Hepatocyte (in vitro differentiated cells): ENCODE data around the gene PPP3R2. TPM values are rescaled to one million over a fixed set of nuclear protein-coding genes. Genes with fewer than 3 reads are reported as not detected.

Experiments
- DNase-seq: peaks from one replicate; pipeline ENCODE4 v3.0.0-alpha.2; 2016; ENCODE audit warnings: low spot score
- H2AFZ ChIP-seq: fragments of 200-600 bp; sonication (generic); 2 replicates; pipeline ENCODE4 v1.6.0; 2016; ENCODE audit warnings: antibody characterized with exemption, mild to moderate bottlenecking
- H3K27ac ChIP-seq: fragments of 200-600 bp; sonication (generic); 2 replicates; pipeline ENCODE4 v1.5.1; 2016; ENCODE audit warnings: mild to moderate bottlenecking
- H3K27me3 ChIP-seq: fragments of 200-600 bp; sonication (generic); 2 replicates; pipeline ENCODE4 v1.6.1; 2016
- H3K36me3 ChIP-seq: fragments of 200-600 bp; sonication (generic); replicated peaks from 2 replicates; pipeline ENCODE4 v1.5.1; 2016; ENCODE audit warnings: low read depth; ENCODE audit not compliant: insufficient read depth
- H3K4me1 ChIP-seq: fragments of 200-600 bp; sonication (generic); 2 replicates; pipeline ENCODE4 v1.5.1; 2016; ENCODE audit warnings: mild to moderate bottlenecking, moderate library complexity; ENCODE audit not compliant: insufficient read depth
- H3K4me2 ChIP-seq: fragments of 200-600 bp; sonication (generic); 2 replicates; pipeline ENCODE4 v1.6.0; 2016
- H3K4me3 ChIP-seq: fragments of 200-600 bp; sonication (generic); 2 replicates; pipeline ENCODE4 v1.5.1; 2016; ENCODE audit warnings: mild to moderate bottlenecking
- H3K79me2 ChIP-seq: fragments of 200-600 bp; sonication (generic); 2 replicates; pipeline ENCODE4 v1.6.0; 2017; ENCODE audit warnings: mild to moderate bottlenecking
- H3K9me2 ChIP-seq: fragments of 200-600 bp; sonication (generic); replicated peaks from 2 replicates; pipeline ENCODE4 v1.6.0; 2017; ENCODE audit warnings: mild to moderate bottlenecking; ENCODE audit not compliant: insufficient read depth
- H3K9me3 ChIP-seq: fragments of 200-600 bp; sonication (generic); 2 replicates; pipeline ENCODE4 v1.5.1; 2016; ENCODE audit warnings: low read depth, mild to moderate bottlenecking
- H4K20me1 ChIP-seq: fragments of 200-600 bp; sonication (generic); 2 replicates; pipeline ENCODE4 v1.6.0; 2016; ENCODE audit warnings: mild to moderate bottlenecking; ENCODE audit not compliant: insufficient read depth, poor library complexity, severe bottlenecking
- EZH2 ChIP-seq: fragments of 200-600 bp; sonication (generic); IDR thresholded peaks from 2 replicates; pipeline ENCODE4 v1.6.1; 2016; ENCODE audit warnings: antibody characterized with exemption, mild to moderate bottlenecking, borderline replicate concordance
- EZH2phosphoT487 ChIP-seq: fragments of 200-600 bp; sonication (generic); IDR thresholded peaks from one replicate; pipeline ENCODE4 v1.6.1; 2018; ENCODE audit warnings: antibody characterized with exemption, mild to moderate bottlenecking, low read depth, moderate library complexity; ENCODE audit not compliant: unreplicated experiment, severe bottlenecking
- WGBS: methylation state at CpG from one replicate; pipeline ENCODE4 v1.1.6; 2016; ENCODE audit warnings: low lambda C conversion rate; ENCODE audit errors: missing lambda C conversion rate; 5-methylcytosine and 5-hydroxymethylcytosine counted together
- polyA plus RNA-seq: library from polyadenylated mRNA; unstranded; fragments of >200 nt; fragmentation: Nextera tagmentation; extraction: Ambion mirVana; gene quantifications from 2 replicates; pipeline ENCODE4 v1.2.1, GENCODE V29; 2016
- total RNA-seq: library from RNA; depleted of rRNA; stranded (reverse); fragments of >200 nt; gene quantifications from 2 replicates; pipeline ENCODE4 v1.2.3, GENCODE V29; 2014
- TF ChIP-seq, protein P1 (sequence below): fragments of 200-600 bp; sonication (generic); IDR thresholded peaks from 2 replicates; pipeline ENCODE4 v1.5.1; 2016; ENCODE audit warnings: antibody characterized with exemption, mild to moderate bottlenecking; ENCODE audit not compliant: poor library complexity

PPP3R2 gene
- total and polyA plus RNA-seq, 2 experiments from 2014 or later: not detected

- 94% methylated on average over 3 of the region's 3 CpGs for WGBS
- no peaks in the 10 kb centered on the region for H3K9me3 ChIP-seq
- H2AFZ ChIP-seq: no peak overlapping the region
- no peaks in the 10 kb centered on the region for H3K9me2 ChIP-seq
- H3K36me3 ChIP-seq: no peaks in the 10 kb centered on the region
- H3K27ac ChIP-seq: no peak overlapping the region
- no peak overlapping the region for H3K4me3 ChIP-seq
- TF ChIP-seq EZH2 (no peak), EZH2phosphoT487 (no peak)
- TF ChIP-seq, protein P1, sequence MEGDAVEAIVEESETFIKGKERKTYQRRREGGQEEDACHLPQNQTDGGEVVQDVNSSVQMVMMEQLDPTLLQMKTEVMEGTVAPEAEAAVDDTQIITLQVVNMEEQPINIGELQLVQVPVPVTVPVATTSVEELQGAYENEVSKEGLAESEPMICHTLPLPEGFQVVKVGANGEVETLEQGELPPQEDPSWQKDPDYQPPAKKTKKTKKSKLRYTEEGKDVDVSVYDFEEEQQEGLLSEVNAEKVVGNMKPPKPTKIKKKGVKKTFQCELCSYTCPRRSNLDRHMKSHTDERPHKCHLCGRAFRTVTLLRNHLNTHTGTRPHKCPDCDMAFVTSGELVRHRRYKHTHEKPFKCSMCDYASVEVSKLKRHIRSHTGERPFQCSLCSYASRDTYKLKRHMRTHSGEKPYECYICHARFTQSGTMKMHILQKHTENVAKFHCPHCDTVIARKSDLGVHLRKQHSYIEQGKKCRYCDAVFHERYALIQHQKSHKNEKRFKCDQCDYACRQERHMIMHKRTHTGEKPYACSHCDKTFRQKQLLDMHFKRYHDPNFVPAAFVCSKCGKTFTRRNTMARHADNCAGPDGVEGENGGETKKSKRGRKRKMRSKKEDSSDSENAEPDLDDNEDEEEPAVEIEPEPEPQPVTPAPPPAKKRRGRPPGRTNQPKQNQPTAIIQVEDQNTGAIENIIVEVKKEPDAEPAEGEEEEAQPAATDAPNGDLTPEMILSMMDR: no peak
- H3K27me3 ChIP-seq: no peaks in the 10 kb centered on the region
- no peaks in the 10 kb centered on the region for H3K79me2 ChIP-seq
- H3K4me2 ChIP-seq: no peak overlapping the region
- H3K4me1 ChIP-seq: no peaks in the 10 kb centered on the region
- no peaks in the 10 kb centered on the region for H4K20me1 ChIP-seq
- no peak for DNase-seq
These were observed 26.9 kb downstream of the PPP3R2 start for GRCh38 chr9:101567725-101568350.

DNA sequence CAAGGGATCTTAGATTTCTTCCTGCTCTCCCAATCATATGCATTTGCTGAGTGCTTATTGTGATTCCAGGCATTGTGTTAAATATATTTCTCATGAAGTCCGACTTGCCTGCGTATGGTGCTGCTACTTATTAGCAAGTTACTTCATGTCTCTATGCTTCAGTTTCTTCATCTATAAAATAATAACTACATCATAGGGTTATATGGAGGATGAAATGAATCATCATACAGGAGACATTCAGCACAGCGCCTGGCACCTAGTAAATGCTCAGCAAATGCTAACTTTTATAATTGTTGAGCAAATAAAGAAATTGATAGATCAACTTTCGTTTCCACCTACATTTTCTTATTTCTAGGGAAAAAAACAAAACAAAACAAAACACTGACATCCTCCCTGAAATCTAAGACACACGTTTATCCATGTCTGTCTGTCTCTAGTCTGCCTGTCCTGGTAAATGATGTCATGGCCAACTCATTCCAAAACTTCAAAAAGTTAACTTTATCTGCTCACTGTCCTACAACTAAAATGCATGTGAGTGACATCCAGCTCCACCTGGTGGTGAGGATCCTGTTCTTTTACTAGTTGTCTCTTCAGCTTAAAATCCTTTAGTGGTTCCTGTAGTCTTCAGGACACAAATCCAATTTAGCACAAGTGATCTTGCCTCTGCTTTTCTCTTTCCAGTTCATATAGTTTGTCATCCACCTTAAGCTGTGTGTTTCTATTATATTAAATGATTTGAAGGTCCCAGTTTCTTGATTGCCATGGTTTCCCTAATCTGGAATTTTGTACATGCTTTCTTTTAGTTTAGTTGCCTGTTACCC is 27.7 kb downstream of the PPP3R2 start:
- H3K27ac ChIP-seq: no peak overlapping the region
- TF ChIP-seq, protein P1: peak; percentile 44
- TF ChIP-seq EZH2: no peak
- H3K79me2 ChIP-seq: no peaks in the 10 kb centered on the region
- DNase-seq: peak; percentile 29
- no peak overlapping the region for H3K4me2 ChIP-seq
- 84% methylated on average over 5 of the region's 5 CpGs for WGBS
- no peaks in the 10 kb centered on the region for H3K27me3 ChIP-seq
- H3K4me3 ChIP-seq: no peak overlapping the region
- no peaks in the 10 kb centered on the region for H3K9me3 ChIP-seq
- no peaks in the 10 kb centered on the region for H4K20me1 ChIP-seq
- H3K4me1 ChIP-seq: no peaks in the 10 kb centered on the region
- no peaks in the 10 kb centered on the region for H3K36me3 ChIP-seq
- H3K9me2 ChIP-seq: no peaks in the 10 kb centered on the region
- H2AFZ ChIP-seq: no peak overlapping the region

DNA sequence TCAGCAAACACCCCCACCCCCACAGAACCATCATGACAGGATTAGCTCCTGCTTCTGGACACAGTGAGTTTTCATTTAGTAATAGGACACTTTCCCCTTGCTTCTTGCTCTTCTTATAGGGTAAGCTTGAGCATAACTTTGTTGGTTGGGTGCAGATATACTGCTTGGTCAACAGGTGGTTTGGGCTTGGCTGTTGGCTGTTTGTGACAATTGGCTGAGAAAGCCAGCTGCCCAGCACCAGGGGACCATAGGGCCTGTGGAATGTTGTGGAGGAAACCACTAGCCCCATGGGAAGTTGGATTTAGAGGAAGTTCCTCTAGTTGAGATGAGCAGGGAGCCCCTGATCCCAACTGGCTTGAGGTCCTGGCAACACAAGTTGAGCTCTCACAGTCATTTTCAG is 30.5 kb downstream of the PPP3R2 start:
- Histone ChIP-seq H3K27me3 (no peaks in the 10 kb centered on the region), H3K4me3 (no peak overlapping the region), H2AFZ (no peak overlapping the region), H3K4me2 (no peak overlapping the region), H3K9me3 (no peaks in the 10 kb centered on the region), H4K20me1 (no peaks in the 10 kb centered on the region), H3K9me2 (no peaks in the 10 kb centered on the region), H3K27ac (no peak overlapping the region), H3K79me2 (no peaks in the 10 kb centered on the region), H3K4me1 (no peaks in the 10 kb centered on the region), H3K36me3 (no peaks in the 10 kb centered on the region)
- DNase-seq: no peak
- TF ChIP-seq EZH2 (no peak), EZH2phosphoT487 (no peak)
- TF ChIP-seq, protein P1: no peak
